Esophagus muscularis mucosa (tissue), 4 donors: ENCODE results near the gene NRXN3. TPM values are rescaled to one million over a fixed set of nuclear protein-coding genes. Genes with fewer than 3 reads are reported as not detected.

Experiments
- DNase-seq: peaks from one replicate; pipeline ENCODE4 v3.0.0-alpha.2; 2017; ENCODE audit errors: extremely low spot score
- H3K27ac ChIP-seq, 4 donors: fragments of 200-600 bp; sonication (generic); replicated peaks in 1 of 4; 1 replicate in 3 of 4; 2 replicates in 1 of 4; pipeline ENCODE4 v1.5.1; 2016 to 2019; ENCODE audit warnings: mild to moderate bottlenecking in 1 of 4
- H3K27me3 ChIP-seq, 4 donors: fragments of 200-600 bp; sonication (generic); one replicate each; pipeline versions ENCODE4 v1.5.1 to v1.6.0; 2016 to 2019
- H3K36me3 ChIP-seq, 4 donors: fragments of 200-600 bp; sonication (generic); one replicate each; pipeline ENCODE4 v1.5.1; 2016 to 2019
- H3K4me1 ChIP-seq, 4 donors: fragments of 200-600 bp; sonication (generic); one replicate each; pipeline ENCODE4 v1.5.1; 2016 to 2019
- H3K4me3 ChIP-seq, 4 donors: fragments of 200-600 bp; sonication (generic); 1 replicate in 2 of 4; 2 replicates in 2 of 4; pipeline ENCODE4 v1.5.1; 2016 to 2019; ENCODE audit warnings: mild to moderate bottlenecking in 4 of 4, moderate library complexity in 1 of 4
- H3K9me3 ChIP-seq, 4 donors: fragments of 200-600 bp; sonication (generic); 1 replicate in 3 of 4; 2 replicates in 1 of 4; pipeline ENCODE4 v1.5.1; 2016 to 2019
- EP300 ChIP-seq: sonication (generic); formaldehyde crosslinking; IDR thresholded peaks from one replicate; pipeline ENCODE4 v1.6.1; 2017; ENCODE audit warnings: antibody characterized with exemption
- POLR2A ChIP-seq: fragments of 450-650 bp; IDR thresholded peaks from one replicate; pipeline ENCODE4 v1.6.1; 2017; ENCODE audit warnings: antibody characterized with exemption, moderate library complexity, mild to moderate bottlenecking, low read depth
- POLR2AphosphoS5 ChIP-seq, 2 donors: sonication (generic); formaldehyde crosslinking; IDR thresholded peaks; one replicate each; pipeline ENCODE4 v1.6.1; 2017; ENCODE audit warnings: antibody characterized with exemption in 2 of 2
- WGBS: methylation state at CpG from one replicate; pipeline ENCODE4 v1.1.5; 2018; 5-methylcytosine and 5-hydroxymethylcytosine counted together
- intact Hi-C: fragments of 100-400 bp; cut with DNase I; formaldehyde crosslinking; loops from one replicate; pipeline ENCODE4 v1.15.1; 2023
- total RNA-seq, 4 donors: library from RNA; depleted of rRNA; stranded (reverse); fragments of >200 nt; gene quantifications; one replicate each; pipeline versions ENCODE4 v1.1.0 to v1.2.1, GENCODE V29; 2016
- TF ChIP-seq, protein P1 (sequence below), 3 experiments: fragments of 200-600 bp in 2 of 3; fragments of 450-650 bp in 1 of 3; sonication (generic) in 2 of 3; IDR thresholded peaks; one replicate each; pipeline ENCODE4 v1.5.1; 2017 to 2019; ENCODE audit warnings: antibody characterized with exemption in 3 of 3, mild to moderate bottlenecking in 2 of 3, moderate library complexity in 1 of 3

The NRXN3 gene
- total RNA-seq, 4 donors from 2014 or later: 71.1 to 159 (median 122) TPM

GRCh38 chr14:79614448-79614847 is 1444.3 kb downstream of the NRXN3 start:
- H3K4me1 ChIP-seq: no peaks in the 10 kb centered on the region
- H3K27me3 ChIP-seq: no peaks in the 10 kb centered on the region
- no peaks in the 10 kb centered on the region for H3K9me3 ChIP-seq
- WGBS: 94% methylated on average over 5 of the region's 5 CpGs
- TF ChIP-seq, protein P1, sequence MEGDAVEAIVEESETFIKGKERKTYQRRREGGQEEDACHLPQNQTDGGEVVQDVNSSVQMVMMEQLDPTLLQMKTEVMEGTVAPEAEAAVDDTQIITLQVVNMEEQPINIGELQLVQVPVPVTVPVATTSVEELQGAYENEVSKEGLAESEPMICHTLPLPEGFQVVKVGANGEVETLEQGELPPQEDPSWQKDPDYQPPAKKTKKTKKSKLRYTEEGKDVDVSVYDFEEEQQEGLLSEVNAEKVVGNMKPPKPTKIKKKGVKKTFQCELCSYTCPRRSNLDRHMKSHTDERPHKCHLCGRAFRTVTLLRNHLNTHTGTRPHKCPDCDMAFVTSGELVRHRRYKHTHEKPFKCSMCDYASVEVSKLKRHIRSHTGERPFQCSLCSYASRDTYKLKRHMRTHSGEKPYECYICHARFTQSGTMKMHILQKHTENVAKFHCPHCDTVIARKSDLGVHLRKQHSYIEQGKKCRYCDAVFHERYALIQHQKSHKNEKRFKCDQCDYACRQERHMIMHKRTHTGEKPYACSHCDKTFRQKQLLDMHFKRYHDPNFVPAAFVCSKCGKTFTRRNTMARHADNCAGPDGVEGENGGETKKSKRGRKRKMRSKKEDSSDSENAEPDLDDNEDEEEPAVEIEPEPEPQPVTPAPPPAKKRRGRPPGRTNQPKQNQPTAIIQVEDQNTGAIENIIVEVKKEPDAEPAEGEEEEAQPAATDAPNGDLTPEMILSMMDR (IDR thresholded peaks at IDR 0.05): no peak
- TF ChIP-seq EP300: no peak
- no peak for TF ChIP-seq POLR2A
- TF ChIP-seq POLR2AphosphoS5 (IDR thresholded peaks at IDR 0.05): no peak
- intact Hi-C loops: no loop called here
- H3K4me3 ChIP-seq: no peak overlapping the region
- no peaks in the 10 kb centered on the region for H3K36me3 ChIP-seq
- H3K27ac ChIP-seq: no peak overlapping the region
- no peak for DNase-seq

DNA sequence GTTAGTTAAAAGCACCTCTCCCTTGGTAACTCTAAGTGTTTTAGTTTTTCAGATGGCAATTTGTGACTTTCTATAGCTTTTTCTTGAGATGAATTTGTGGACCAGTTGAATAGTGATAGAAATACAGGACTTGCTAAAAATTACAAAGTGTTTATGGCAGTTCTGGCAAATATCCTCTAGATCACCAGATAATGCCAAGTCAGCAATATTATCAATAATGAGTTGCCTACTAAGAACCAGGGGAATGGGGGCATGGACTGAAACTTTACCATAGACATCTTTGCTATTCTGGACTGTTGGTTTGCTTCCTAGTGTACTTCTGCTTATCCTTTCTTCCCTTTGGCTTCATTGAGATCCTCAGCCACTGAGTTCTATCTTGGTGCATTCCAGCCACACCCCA is 1456.9 kb downstream of the NRXN3 start:
- intact Hi-C loops: no loop called here
- no peaks in the 10 kb centered on the region for H3K36me3 ChIP-seq
- H3K27me3 ChIP-seq: no peaks in the 10 kb centered on the region
- no peaks in the 10 kb centered on the region for H3K9me3 ChIP-seq
- TF ChIP-seq EP300: no peak
- TF ChIP-seq POLR2A: no peak
- TF ChIP-seq POLR2AphosphoS5 (IDR thresholded peaks at IDR 0.05): no peak
- TF ChIP-seq, protein P1 (IDR thresholded peaks at IDR 0.05): no peak
- no peak overlapping the region for H3K4me3 ChIP-seq
- DNase-seq: no peak
- peaks cover 0 to 16% (median 10%) of the 10 kb centered on the region in 4 donors for H3K4me1 ChIP-seq
- H3K27ac ChIP-seq: no peak overlapping the region

DNA sequence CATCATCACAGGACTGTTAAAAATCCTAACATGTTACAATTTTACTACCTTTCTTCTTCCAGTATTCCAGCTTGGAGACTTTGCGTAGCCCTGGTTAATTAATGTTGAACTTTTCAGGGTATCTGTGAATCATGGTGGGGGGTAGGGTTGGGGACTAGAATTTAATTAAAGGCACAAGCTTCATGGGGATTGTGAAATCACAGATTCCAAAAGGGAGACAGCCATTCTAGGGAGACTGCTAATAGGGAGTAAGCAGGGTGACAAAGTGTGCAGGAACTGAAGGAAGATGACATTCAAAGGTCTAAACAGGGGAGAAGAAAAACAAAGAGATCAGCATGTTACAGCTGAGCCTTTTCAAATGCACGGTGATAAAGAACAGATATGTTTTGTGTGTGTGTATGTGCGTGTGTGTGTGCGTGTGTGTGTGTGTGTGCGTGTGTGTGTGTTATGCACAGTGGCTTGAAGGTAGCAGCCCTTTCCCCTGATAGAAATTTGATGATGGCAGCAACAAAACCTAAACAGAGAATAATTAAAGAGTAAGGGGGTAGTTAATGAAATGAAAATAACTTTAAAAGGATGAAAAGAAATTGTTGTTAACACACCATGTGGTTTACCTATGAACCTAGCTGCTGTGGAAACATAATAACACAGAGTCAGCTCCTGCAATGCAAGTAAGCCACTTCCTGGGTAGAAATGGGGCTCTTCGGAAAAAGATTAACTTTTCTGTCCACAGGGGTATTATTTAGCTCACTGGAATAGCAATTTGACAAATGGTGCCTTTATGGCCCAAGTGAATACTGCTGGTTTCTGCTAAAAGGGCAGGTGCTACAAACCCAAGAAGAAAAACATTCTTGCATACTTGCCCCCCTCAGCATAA is 1459.5 kb downstream of the NRXN3 start:
- H3K27me3 ChIP-seq: no peaks in the 10 kb centered on the region
- TF ChIP-seq, protein P1 (IDR thresholded peaks at IDR 0.05): no peak
- no peak for TF ChIP-seq POLR2AphosphoS5 (IDR thresholded peaks at IDR 0.05)
- no peak for TF ChIP-seq POLR2A
- TF ChIP-seq EP300: no peak
- H3K27ac ChIP-seq: no peak overlapping the region
- peaks cover 0 to 16% (median 10%) of the 10 kb centered on the region in 4 donors for H3K4me1 ChIP-seq
- no peak for DNase-seq
- no peaks in the 10 kb centered on the region for H3K36me3 ChIP-seq
- H3K4me3 ChIP-seq: no peak overlapping the region
- intact Hi-C loops: no loop called here
- no peaks in the 10 kb centered on the region for H3K9me3 ChIP-seq
- WGBS: 70% methylated on average over 6 of the region's 6 CpGs

- no peak for DNase-seq
- no peak overlapping the region for H3K4me3 ChIP-seq
- H3K4me1 ChIP-seq: peaks cover 0 to 16% (median 10%) of the 10 kb centered on the region in 4 donors
- no peaks in the 10 kb centered on the region for H3K9me3 ChIP-seq
- intact Hi-C loops: no loop called here
- H3K36me3 ChIP-seq: no peaks in the 10 kb centered on the region
- 74% methylated on average over 6 of the region's 6 CpGs for WGBS
- no peak for TF ChIP-seq POLR2AphosphoS5 (IDR thresholded peaks at IDR 0.05)
- no peak for TF ChIP-seq POLR2A
- TF ChIP-seq, protein P1 (IDR thresholded peaks at IDR 0.05): no peak
- no peak for TF ChIP-seq EP300
- H3K27me3 ChIP-seq: no peaks in the 10 kb centered on the region
- no peak overlapping the region for H3K27ac ChIP-seq
Observed at GRCh38 chr14:79630288-79630960, 1460.3 kb downstream of the NRXN3 start.
